Mesenchymal stem cell (in vitro differentiated cells and primary cell): Measurements from ENCODE around the gene MCM8.

Source experiments
- DNase-seq: peaks from one replicate; pipeline ENCODE4 v3.0.0-alpha.2; 2013
- H2AFZ ChIP-seq: one replicate; pipeline ENCODE4 v1.6.1; 2013; ENCODE audit warnings: low read depth, mild to moderate bottlenecking, control low read depth, inconsistent platforms, low read length, moderate library complexity
- H2AK5ac ChIP-seq: 2 replicates; pipeline ENCODE4 v1.6.1; 2013; ENCODE audit warnings: low read length, moderate library complexity, mild to moderate bottlenecking, inconsistent platforms; ENCODE audit not compliant: severe bottlenecking
- H2BK120ac ChIP-seq: one replicate; pipeline ENCODE4 v1.6.1; 2013; ENCODE audit warnings: low read depth, mild to moderate bottlenecking, inconsistent platforms, low read length, moderate library complexity
- H2BK12ac ChIP-seq, 2 experiments: one replicate each; pipeline ENCODE4 v1.6.1; 2013; ENCODE audit warnings: inconsistent platforms in 2 of 2, low read length in 2 of 2, mild to moderate bottlenecking in 2 of 2, moderate library complexity in 2 of 2, control low read depth in 1 of 2
- H2BK15ac ChIP-seq: one replicate; pipeline ENCODE4 v1.6.1; 2013; ENCODE audit warnings: mild to moderate bottlenecking, low read depth, inconsistent platforms; ENCODE audit not compliant: poor library complexity, severe bottlenecking
- H2BK5ac ChIP-seq: 2 replicates; pipeline ENCODE4 v1.6.1; 2013; ENCODE audit warnings: low read depth, mild to moderate bottlenecking, low read length, control low read depth, inconsistent platforms; ENCODE audit not compliant: poor library complexity, severe bottlenecking
- H3K14ac ChIP-seq, 2 experiments: one replicate each; pipeline ENCODE4 v1.6.1; 2013; ENCODE audit warnings: inconsistent platforms in 2 of 2, low read length in 2 of 2, control low read depth in 1 of 2, mild to moderate bottlenecking in 1 of 2, moderate library complexity in 1 of 2
- H3K18ac ChIP-seq, 2 experiments: one replicate each; pipeline ENCODE4 v1.6.1; 2013; ENCODE audit warnings: inconsistent platforms in 2 of 2, low read length in 2 of 2, control low read depth in 1 of 2, low read depth in 1 of 2, mild to moderate bottlenecking in 1 of 2
- H3K23ac ChIP-seq, 2 experiments: one replicate each; pipeline ENCODE4 v1.6.1; 2013; ENCODE audit warnings: inconsistent platforms in 2 of 2, low read length in 2 of 2, mild to moderate bottlenecking in 2 of 2, moderate library complexity in 2 of 2, control low read depth in 1 of 2
- H3K27ac ChIP-seq: 2 replicates; pipeline ENCODE4 v1.5.1; 2013; ENCODE audit warnings: mild to moderate bottlenecking, moderate library complexity, low read length, control low read depth, inconsistent platforms; ENCODE audit not compliant: poor library complexity, severe bottlenecking
- H3K27me3 ChIP-seq, 2 experiments: 2 replicates each; pipeline versions ENCODE4 v1.6.1 to v1.7.0; 2013; ENCODE audit warnings: low read length in 2 of 2, mild to moderate bottlenecking in 2 of 2, moderate library complexity in 2 of 2, control low read depth in 1 of 2, inconsistent platforms in 1 of 2; ENCODE audit not compliant: control insufficient read depth in 1 of 2, insufficient read depth in 1 of 2
- H3K36me3 ChIP-seq, 2 experiments: 2 replicates each; pipeline versions ENCODE4 v1.6.1 to v1.7.0; 2013; ENCODE audit warnings: low read length in 2 of 2, control low read depth in 1 of 2, inconsistent platforms in 1 of 2, low read depth in 1 of 2, mild to moderate bottlenecking in 1 of 2; ENCODE audit not compliant: insufficient read depth in 2 of 2, control insufficient read depth in 1 of 2
- H3K4ac ChIP-seq, 2 experiments: one replicate each; pipeline ENCODE4 v1.6.1; 2013; ENCODE audit warnings: inconsistent platforms in 2 of 2, low read length in 2 of 2, mild to moderate bottlenecking in 2 of 2, moderate library complexity in 2 of 2, control low read depth in 1 of 2, low read depth in 1 of 2
- H3K4me1 ChIP-seq: 2 replicates; pipeline ENCODE4 v1.6.1; 2013; ENCODE audit warnings: low read depth, low read length, control low read depth; ENCODE audit not compliant: control insufficient read depth, insufficient read depth
- H3K4me2 ChIP-seq: 2 replicates; pipeline ENCODE4 v1.6.1; 2013; ENCODE audit warnings: low read length, mild to moderate bottlenecking, inconsistent platforms; ENCODE audit not compliant: poor library complexity, severe bottlenecking
- H3K4me3 ChIP-seq, 2 experiments: 2 replicates each; pipeline versions ENCODE4 v1.5.1 to v1.7.0; 2013; ENCODE audit warnings: low read length in 2 of 2, mild to moderate bottlenecking in 2 of 2, control low read depth in 1 of 2, low read depth in 1 of 2; ENCODE audit not compliant: insufficient read depth in 1 of 2
- H3K79me1 ChIP-seq: replicated peaks from 2 replicates; pipeline ENCODE4 v1.6.1; 2013; ENCODE audit warnings: mild to moderate bottlenecking, control low read depth, low read length, inconsistent platforms; ENCODE audit not compliant: poor library complexity, severe bottlenecking
- H3K9ac ChIP-seq: 2 replicates; pipeline ENCODE4 v1.7.0; 2013; ENCODE audit warnings: mild to moderate bottlenecking, low read length, moderate library complexity
- H3K9me3 ChIP-seq: 2 replicates; pipeline ENCODE4 v1.7.0; 2013; ENCODE audit warnings: mild to moderate bottlenecking, low read length; ENCODE audit not compliant: control insufficient read depth
- H4K8ac ChIP-seq: one replicate; pipeline ENCODE4 v1.6.1; 2013; ENCODE audit warnings: inconsistent platforms, mild to moderate bottlenecking, low read length, moderate library complexity
- H4K91ac ChIP-seq: one replicate; pipeline ENCODE4 v1.6.1; 2013; ENCODE audit warnings: mild to moderate bottlenecking, low read length, inconsistent platforms
- WGBS: methylation state at CpG from one replicate; pipeline ENCODE4 v1.1.7; 2013; ENCODE audit warnings: mixed read lengths; 5-methylcytosine and 5-hydroxymethylcytosine counted together

MCM8 gene

DNA sequence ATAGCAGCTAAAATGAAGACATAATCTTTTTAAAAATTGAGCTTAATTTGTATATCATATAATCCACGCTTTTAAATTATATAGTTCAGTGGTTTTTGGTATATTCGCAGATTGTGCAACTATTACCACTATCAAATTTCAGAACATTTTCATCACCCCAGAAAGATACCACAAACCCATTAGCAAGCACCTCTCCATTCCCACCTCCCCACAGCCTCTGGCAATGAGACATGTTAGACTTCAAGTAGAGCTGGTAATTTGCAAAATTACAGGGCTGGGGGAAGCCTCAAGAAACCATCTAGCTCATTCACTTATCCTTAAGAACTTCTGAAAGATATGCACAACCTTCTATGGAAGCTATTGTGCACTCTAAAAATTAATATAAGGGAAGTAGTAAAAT is 37.3 kb upstream of the MCM8 start:
- Histone ChIP-seq H3K27ac (no peak overlapping the region), H3K27me3 (peaks cover 8 to 35% of the 10 kb centered on the region in 2 experiments), H3K4ac (no peak overlapping the region), H3K23ac (no peak overlapping the region), H3K4me2 (no peak overlapping the region), H2AK5ac (no peak overlapping the region), H2BK12ac (no peak overlapping the region), H3K36me3 (no peaks in the 10 kb centered on the region), H2BK15ac (no peak overlapping the region), H4K91ac (no peak overlapping the region), H3K14ac (no peak overlapping the region), H2BK5ac (no peak overlapping the region), H4K8ac (no peak overlapping the region), H3K4me1 (peaks cover 5% of the 10 kb centered on the region), H2AFZ (no peak overlapping the region), H3K18ac (no peak overlapping the region), H3K79me1 (no peaks in the 10 kb centered on the region), H2BK120ac (no peak overlapping the region), H3K9me3 (no peaks in the 10 kb centered on the region), H3K9ac (no peak overlapping the region), H3K4me3 (no peak overlapping the region)
- WGBS, result 80% methylated on average over 1 of the region's 2 CpGs
- no peak for DNase-seq

DNA sequence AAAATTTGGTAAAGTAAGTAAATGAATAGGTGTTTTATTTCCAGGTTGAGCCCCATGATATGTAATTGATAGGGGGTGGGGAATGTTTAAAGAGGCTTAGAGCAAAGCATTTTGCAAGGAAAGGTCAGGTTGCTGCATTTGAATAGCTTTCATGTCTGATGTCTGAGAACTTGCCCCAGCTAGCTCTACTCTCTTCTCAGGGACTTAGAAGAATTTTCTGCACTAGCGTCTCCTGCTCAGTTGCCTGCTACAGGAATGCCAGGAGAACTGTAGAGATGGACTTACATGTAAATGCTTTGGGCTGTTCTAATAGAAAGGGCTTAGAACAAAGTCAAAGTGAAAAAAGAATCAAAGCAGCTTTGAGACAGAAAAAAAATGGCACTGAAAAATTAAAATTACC is 35.6 kb upstream of the MCM8 start:
- DNase-seq, result no peak
- WGBS, result 20% methylated on average over 1 of the region's 1 CpG

DNA sequence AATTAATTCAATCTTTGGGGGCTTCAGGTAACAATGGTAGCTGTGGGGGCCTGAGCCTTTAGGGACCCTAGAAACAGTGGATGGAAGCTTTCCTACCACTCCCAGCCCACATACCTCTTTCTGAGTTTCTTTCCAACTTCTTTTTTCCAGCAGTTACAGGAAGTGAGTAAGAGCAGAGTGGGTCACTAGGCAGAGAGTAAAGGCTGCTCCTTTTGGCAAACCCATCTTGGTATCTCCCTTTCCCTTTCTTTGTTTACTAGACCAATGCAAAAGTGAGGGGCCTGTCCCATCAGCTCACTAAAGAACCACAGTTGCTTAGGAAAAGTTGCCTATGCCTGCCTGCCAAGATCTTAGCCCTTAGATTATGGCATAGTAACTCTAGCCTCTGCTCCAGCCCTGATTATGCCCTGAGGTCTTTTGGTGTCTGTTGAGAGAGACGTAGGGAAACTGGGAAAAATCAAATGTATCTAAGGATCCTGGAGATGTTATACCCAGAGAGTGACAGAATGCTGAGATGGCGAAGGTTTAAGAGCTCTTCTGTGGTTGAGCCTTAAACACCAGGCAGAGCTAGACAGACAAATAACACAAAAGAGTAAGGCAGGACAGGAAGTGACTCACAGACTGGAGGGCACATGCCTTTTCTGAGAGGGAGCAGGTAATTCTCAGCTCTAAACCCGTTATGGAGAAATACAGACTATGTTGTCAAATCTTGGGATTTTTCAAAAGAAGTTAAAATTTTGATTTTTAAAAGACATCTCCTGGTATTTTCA is 31.4 kb upstream of the MCM8 start:
- Histone ChIP-seq H3K23ac (no peak overlapping the region), H3K18ac (no peak overlapping the region), H3K4me3 (no peak overlapping the region)

More for the DNA sequence above, 35.6 kb upstream of the MCM8 start:
- no peak overlapping the region for H3K4me3 ChIP-seq
- no peaks in the 10 kb centered on the region for H3K79me1 ChIP-seq
- no peak overlapping the region for H3K9ac ChIP-seq
- H2AK5ac ChIP-seq, result no peak overlapping the region
- H4K91ac ChIP-seq, result no peak overlapping the region
- H3K4me1 ChIP-seq, result peaks cover 8% of the 10 kb centered on the region
- H3K14ac ChIP-seq, result no peak overlapping the region
- no peak overlapping the region for H2AFZ ChIP-seq
- H2BK12ac ChIP-seq, result no peak overlapping the region
- H3K36me3 ChIP-seq, result no peaks in the 10 kb centered on the region
- no peaks in the 10 kb centered on the region for H3K9me3 ChIP-seq
- H4K8ac ChIP-seq, result no peak overlapping the region
- H3K27me3 ChIP-seq, result peaks cover 8 to 25% of the 10 kb centered on the region in 2 experiments
- no peak overlapping the region for H3K4ac ChIP-seq
- no peak overlapping the region for H3K27ac ChIP-seq
- H3K4me2 ChIP-seq, result no peak overlapping the region
- no peak overlapping the region for H2BK5ac ChIP-seq
- H3K23ac ChIP-seq, result no peak overlapping the region
- H3K18ac ChIP-seq, result no peak overlapping the region
- no peak overlapping the region for H2BK15ac ChIP-seq
- H2BK120ac ChIP-seq, result no peak overlapping the region

DNA sequence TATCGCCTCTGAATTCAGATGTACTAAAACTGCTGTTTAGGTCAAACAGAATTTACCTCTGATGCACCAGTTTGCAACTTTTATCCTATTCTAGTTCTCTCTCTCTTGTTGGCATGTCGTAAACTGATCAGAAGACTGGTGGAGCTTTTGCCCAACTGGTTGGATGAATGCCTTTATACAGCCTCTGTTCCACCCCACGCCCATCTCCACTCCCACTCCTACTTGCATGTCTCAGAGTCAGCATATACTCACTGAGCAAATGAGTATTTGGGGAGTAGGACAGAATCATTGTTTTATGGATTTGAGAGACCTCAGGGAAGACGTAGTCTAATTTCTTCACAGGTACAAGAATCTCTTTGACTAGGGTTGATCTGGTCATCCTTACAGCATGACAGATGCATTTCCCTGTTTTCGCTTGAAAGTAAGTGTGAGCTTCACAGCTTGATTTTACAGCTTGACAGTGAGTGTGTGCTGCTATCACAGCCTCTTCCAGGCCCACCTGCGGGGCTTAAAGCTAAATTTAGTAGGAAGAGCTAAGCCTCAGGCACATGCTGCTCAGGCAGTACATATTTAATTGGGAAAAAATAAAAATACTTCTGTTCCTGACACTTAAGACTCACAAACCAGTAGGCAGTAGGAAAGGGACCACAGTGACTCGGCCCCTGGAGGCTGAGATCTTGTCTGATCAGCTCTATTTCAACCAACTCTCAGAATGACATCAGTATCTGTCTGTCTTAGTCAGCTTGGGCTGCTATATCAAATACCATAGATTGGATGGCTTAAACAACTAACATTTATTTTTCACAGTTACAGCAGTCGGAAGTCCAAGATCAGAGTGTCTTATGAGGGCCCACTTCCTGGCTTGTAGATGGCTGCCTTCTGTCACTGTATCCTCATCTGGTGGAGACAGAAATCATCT is 30.6 kb upstream of the MCM8 start:
- Histone ChIP-seq H3K36me3 (no peaks in the 10 kb centered on the region), H2AFZ (no peak overlapping the region), H3K23ac (no peak overlapping the region), H3K27ac (no peak overlapping the region), H3K4me1 (peaks cover 3% of the 10 kb centered on the region), H3K27me3 (peaks cover 9 to 28% of the 10 kb centered on the region in 2 experiments), H3K9ac (no peak overlapping the region), H2BK12ac (no peak overlapping the region), H3K4me3 (no peak overlapping the region), H4K91ac (no peak overlapping the region), H3K79me1 (no peaks in the 10 kb centered on the region), H4K8ac (no peak overlapping the region), H3K9me3 (no peaks in the 10 kb centered on the region), H3K4ac (no peak overlapping the region), H3K14ac (no peak overlapping the region), H2AK5ac (no peak overlapping the region), H2BK5ac (no peak overlapping the region), H2BK15ac (no peak overlapping the region), H3K18ac (no peak overlapping the region), H2BK120ac (no peak overlapping the region), H3K4me2 (no peak overlapping the region)
- 80% methylated on average over 6 of the region's 8 CpGs for WGBS
- no peak for DNase-seq

More for the DNA sequence above, 31.4 kb upstream of the MCM8 start:
- no peaks in the 10 kb centered on the region for H3K9me3 ChIP-seq
- H2AK5ac ChIP-seq, result no peak overlapping the region
- peak overlapping the region; percentile 59 for H3K27ac ChIP-seq
- H2BK15ac ChIP-seq, result no peak overlapping the region
- WGBS, result 13% methylated on average over 2 of the region's 3 CpGs
- H2BK5ac ChIP-seq, result no peak overlapping the region
- no peak overlapping the region for H2BK120ac ChIP-seq
- H4K8ac ChIP-seq, result peak overlapping the region; percentile 13
- H3K4me2 ChIP-seq, result no peak overlapping the region
- H3K4me1 ChIP-seq, result peaks cover 3% of the 10 kb centered on the region
- H3K79me1 ChIP-seq, result no peaks in the 10 kb centered on the region
- H2AFZ ChIP-seq, result no peak overlapping the region
- no peak overlapping the region for H4K91ac ChIP-seq
- no peak overlapping the region for H3K14ac ChIP-seq
- H3K9ac ChIP-seq, result no peak overlapping the region
- peak overlapping the region in 1 of 2 experiments; percentile 63 for H2BK12ac ChIP-seq
- no peak overlapping the region for H3K4ac ChIP-seq
- DNase-seq, result peak; percentile 43
- H3K27me3 ChIP-seq, result peaks cover 8 to 21% of the 10 kb centered on the region in 2 experiments
- no peaks in the 10 kb centered on the region for H3K36me3 ChIP-seq
